Measurements from ENCODE around the gene LHX1.

The LHX1 gene

DNA sequence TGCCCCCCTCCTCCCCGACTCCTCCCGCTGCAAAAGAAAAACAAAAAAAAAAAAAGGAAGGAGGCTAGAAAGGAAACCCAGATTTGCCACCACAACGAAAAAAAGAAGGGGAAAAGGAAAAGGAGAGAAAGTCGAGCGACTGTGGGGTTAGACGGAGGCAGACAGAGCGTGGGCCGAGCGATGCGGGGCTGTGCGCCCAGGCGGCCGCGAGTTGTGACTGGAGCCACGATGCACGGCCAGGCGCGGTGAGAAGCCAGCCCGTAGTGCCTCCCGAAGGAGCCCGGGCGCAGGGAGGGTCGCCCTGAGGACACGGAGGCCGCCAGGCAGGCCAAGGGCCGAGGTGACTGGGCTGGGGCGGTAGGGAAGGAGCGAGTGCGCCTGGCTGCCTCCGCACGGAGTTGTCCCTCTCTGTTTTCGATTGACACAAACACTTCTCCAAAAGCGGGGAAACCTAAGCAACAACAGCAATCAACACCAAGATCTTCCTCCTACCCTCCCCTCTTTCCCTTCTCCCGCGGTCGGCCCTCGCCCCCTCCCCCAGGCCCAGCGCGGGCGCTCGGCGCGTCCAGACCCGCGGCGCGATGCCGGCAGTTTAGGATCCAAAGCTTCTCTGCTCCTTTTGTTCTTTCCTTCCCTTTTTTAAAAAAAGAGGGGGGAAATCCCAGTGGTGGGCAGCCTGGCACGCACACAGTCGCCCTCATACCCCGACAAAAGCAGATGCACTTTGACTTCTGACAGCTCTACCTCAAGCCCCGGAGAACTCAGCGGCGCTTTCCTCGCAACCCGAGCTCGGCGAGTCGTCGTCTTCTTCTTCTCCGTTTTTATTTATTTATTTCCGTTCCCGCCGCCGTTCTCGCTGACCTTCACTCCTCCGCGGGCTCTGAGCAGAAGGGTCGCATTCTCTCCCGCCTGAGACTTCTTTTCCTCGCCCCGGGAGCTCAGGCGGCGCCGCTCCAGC is at the start of gene LHX1:
Gene LHX1 (plus strand): TSS at position 475 of the 958 bp plus-strand sequence. CDS start 723 bp downstream, outside the sequence.
- DNase-seq = peak; percentile 72

GRCh38 chr17:36888236-36888951 is 48.9 kb upstream of the LHX1 start:
- peak; percentile 71 for DNase-seq

GRCh38 chr17:36889770-36890349 is 47.4 kb upstream of the LHX1 start:
- DNase-seq = no peak

DNA sequence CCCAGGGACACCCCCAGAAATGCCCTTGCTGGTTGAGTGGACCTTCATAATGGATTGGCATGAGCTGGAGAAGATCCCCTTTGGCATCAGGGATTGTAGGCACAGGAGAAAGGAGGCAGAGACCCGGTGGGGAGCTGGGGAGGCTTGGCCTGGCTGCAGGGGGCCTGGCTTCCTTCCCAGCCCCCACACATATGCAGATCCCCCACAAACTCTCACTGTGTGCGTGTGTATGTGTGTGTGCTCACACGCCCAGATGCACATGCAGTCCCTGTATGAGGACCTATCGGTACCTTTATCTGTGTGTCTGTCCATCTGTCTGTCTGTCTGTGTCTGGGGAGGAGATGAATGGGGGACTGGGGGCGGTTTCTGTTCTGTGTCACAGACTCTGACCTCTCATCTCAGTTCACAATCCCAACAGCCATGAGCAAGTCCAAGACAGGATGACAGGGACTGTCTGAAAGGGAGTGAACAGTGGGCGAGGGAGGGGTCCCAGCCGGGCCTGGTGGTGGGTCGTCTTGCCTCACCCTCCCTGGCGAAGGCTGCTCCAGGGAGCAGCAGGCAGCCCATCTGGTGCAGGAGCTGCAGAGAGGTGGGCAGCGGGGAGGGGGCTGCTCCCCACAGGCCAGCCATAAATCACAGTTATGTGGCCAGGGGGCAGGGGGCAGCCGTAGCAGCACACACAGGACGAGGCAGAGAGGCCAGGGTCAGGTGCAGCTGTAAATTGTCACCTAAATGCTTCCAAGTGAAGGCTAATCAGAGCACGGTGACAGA is 46.7 kb upstream of the LHX1 start:
- no peak for DNase-seq

GRCh38 chr17:36892112-36892838 is 45.0 kb upstream of the LHX1 start:
- no peak for DNase-seq

GRCh38 chr17:36894177-36894576 is 43.1 kb upstream of the LHX1 start:
- no peak for DNase-seq

GRCh38 chr17:36894925-36895324 is 42.4 kb upstream of the LHX1 start:
- no peak for DNase-seq

DNA sequence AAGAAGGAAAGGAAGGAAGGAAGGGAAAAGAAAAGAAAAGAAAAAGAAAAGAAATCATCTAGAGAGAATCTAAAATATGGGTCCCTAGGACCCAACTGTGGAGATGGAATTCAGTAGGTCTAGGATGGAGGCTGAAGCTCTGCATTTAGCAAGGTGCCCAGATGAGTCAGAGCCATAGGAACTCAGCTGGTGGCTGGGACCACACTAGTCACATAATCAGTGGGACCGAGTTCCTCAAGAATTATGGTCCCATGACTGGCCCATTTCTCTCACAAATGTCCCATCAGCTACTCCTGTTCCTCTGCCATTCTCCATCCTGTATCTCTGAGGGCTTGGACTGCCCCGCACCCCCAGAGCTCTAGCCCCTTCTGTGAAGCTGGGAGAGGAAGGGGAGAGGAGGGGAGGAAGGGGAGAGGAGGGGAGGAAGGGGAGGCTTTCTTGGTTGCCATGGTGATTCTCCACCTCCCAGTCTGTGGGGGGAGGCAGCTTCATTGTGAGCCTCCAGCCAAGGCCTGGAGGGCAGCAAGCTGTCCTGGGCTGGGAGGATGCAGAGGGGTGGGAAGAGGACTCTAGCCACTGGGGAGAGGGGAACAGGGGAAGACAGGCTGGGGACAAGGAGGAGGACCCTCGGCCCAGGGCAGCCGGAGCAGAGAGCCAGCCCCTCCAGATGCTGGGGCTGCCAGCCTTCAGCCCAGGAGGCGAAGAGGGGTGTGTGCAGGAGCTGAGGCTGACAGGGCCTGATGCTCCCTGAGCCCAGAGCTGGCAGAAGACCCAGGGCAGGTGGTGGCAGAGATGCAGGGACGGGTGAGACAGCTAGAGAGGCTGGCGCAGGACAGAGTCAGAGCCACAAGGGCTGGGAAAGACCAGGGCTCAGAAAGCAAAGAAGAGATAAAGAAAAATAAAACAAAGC is 37.8 kb upstream of the LHX1 start:
- DNase-seq = peak; percentile 44

- no peak for DNase-seq
These were observed 37.1 kb upstream of the LHX1 start for GRCh38 chr17:36900160-36900512.

GRCh38 chr17:36901506-36901905 is 35.8 kb upstream of the LHX1 start:
- DNase-seq = peak; percentile 76

- DNase-seq = no peak
These were observed 29.9 kb upstream of the LHX1 start for GRCh38 chr17:36907407-36907806.

- no peak for DNase-seq
These were observed 26.8 kb upstream of the LHX1 start for GRCh38 chr17:36910513-36910912.

- DNase-seq = no peak
These were observed 26.3 kb upstream of the LHX1 start for GRCh38 chr17:36911001-36911400.

DNA sequence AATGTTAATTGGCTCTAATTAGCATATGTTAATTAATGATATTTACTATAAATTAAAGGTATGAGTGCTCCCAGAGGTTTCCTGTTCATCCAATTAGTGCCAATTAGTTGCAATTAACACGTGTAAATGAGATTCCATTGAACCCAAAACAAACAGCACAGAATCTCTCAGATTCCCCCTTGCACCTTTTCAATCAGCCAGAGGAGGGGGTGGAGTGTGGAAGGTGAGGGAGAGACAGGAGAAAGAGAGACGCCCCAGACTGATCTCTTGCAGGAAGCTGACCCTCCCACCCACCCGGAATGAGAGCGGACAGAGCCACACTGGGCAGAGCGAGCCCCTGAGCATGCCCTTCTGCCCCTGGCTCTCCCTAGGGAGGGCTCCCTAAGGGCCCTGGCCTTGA is 24.1 kb upstream of the LHX1 start:
- DNase-seq = no peak

DNA sequence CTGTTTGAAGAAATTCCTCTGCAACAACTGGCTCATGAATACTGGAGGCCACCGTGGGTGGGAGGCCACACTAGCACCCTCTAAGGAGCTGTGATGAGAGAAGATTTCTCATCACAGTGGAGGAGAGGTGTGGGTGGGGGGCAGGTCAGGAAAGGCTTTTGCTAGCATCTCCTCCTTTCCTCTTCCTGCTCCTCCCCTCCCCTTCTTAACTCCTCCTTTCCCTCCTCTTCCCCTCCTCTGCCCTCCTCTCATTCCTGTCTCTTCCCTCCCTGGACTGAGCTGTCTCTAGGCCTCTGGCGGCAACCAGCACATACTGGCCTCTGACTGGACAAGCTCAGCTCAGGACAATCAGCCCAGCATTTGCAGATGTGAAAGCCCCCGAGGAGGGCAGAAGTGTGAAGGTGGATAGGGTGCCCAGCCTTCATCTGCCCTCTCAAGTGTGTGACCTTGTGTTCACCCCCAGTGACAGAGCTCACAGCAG is 19.0 kb upstream of the LHX1 start:
- DNase-seq = peak; percentile 43

GRCh38 chr17:36919407-36919968 is 17.8 kb upstream of the LHX1 start:
- DNase-seq = no peak

DNA sequence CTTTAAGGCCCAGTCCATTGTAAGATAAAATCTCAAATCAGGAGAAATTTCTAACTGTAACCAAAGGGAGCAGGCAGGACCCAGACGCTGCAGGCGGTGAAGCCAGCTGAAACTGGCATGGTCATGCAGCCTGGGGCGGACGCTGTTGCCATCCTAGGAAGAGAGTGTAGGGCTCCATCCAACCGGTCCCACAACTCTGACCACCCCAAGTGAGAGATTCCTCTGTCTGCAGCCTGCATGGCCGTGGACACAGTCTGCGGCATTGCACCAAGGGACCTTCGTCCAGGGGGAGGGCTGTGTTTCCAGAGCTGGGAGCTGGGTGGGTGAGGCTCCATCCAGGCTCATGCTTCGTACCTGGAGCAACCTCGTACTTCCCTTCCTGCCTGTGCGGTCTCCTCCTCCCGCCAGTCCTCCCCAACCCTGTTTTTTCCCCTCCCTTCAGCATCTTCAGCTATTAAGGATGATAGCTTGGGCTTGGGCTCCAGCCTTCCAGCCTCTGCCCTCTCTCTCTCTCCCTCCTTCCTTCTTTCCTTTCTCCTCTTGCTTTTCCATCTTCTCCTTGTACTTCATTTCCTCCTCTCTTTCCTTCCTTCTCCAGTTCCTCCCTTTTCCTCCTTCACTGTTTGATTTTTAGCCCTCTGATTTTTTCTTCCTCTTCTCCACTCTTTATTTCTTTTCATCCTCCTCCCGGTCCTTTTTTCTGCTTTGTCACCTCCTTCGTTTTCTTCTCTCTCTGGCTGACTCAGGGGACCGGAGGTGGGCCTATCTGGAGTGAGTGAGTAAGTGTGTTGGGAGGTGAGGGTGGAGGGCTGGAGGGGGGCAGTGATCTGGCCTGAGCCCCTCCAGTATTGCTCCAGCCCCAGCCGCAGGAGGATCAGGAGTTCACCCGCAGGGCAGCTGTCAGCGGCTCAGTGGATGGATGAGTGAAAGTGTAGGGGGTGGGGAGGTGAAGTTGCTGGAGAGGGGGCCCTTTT is 17.0 kb upstream of the LHX1 start:
- peak; percentile 51 for DNase-seq

DNA sequence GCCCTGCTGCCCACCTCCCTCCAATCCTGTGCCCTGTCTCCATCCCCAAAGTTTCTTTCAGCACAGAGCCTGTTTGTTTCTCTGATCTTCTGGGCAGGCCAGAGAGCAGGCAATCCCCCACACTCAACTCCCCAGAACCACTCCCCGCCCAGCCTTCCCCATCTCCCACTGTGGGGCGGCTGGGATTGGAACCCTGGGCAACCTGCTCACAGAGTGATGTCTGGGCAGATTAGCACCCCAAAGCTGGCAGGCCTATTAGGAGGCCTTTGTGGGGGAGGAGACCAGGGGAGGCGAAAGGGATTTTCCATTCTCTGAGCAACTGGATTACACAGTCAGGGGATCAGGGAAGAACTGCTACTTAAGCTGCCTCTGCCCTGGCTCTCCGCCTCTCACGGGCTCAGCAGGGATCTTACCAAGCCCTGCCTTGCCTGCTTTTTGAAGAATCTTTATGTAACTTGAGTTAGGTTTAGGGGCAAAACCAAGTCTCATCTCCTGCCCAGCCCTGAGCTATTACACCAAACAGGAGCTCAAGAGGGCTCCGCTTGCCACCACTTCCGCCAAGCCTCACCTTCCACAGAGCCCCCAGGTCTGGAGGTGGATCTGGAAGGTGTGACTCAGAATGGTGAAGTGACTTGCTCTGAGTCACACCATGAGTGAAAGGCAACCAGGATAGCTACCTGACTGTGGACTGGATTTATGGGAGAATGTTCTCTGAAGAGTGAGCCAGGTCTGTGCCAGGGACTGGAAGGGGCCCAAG is 16.0 kb upstream of the LHX1 start:
- DNase-seq = peak; percentile 70

All from eye (tissue), 1 donor.